Measurements from ENCODE around the gene KRTAP5-10.
"Not testable (repeated sequence)": the region's sequence is repeated elsewhere in the genome, so short reads cannot be mapped to it uniquely, and the experiment has no call there.

Gene KRTAP5-10, protein sequence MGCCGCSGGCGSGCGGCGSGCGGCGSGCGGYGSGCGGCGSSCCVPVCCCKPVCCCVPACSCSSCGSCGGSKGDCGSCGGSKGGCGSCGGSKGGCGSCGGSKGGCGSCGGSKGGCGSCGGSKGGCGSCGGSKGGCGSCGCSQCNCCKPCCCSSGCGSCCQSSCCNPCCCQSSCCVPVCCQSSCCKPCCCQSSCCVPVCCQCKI

DNA sequence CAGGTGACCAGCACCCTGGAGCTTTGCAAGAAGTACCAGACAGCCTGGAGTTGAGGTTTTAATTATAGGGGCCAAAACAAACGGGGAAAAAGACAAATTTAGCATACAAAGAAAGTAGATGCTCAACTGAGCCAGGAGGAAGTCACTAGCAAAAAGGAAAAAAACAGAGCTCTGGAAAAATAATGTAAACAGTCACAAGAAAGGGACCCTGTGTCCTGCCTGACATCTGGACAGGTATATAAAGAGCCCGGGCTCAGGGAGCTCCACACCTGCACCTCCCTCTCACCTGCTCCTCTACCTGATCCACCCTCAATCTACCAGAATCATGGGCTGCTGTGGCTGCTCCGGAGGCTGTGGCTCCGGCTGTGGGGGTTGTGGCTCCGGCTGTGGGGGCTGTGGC lies at the start of gene KRTAP5-10:
Gene KRTAP5-10, plus strand, starts transcription at position 301 of the 400 bp plus-strand sequence. Its CDS starts 25 bp downstream, at position 326.
- DNase-seq = no peak

- no peak for DNase-seq
Observed at GRCh38 chr11:71518506-71519471, 46.6 kb upstream of the KRTAP5-10 start.

DNA sequence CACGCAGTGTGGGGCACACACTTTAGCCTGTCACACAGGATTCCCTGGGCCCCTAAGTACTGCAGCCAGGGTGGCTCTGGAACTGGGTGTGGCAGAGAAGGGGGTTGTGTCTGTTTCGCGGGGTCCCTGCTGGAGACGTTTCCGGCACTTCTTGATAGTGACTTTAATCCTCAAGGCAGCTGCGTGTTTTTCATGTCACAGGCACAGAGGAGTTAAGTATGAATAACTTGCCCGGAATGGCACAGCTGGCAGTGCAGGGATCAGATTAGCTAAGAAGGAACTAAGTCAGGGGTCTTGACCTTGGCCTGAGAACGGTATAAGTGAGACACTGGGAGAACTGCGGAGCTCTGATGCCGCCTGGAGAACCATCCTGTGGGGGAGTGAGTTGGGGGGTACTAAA lies 45.8 kb upstream of the KRTAP5-10 start:
- no peak for DNase-seq

- no peak for DNase-seq
Observed at GRCh38 chr11:71525188-71525937, 40.0 kb upstream of the KRTAP5-10 start.

GRCh38 chr11:71525938-71526495 lies 39.3 kb upstream of the KRTAP5-10 start:
- no peak for DNase-seq

DNA sequence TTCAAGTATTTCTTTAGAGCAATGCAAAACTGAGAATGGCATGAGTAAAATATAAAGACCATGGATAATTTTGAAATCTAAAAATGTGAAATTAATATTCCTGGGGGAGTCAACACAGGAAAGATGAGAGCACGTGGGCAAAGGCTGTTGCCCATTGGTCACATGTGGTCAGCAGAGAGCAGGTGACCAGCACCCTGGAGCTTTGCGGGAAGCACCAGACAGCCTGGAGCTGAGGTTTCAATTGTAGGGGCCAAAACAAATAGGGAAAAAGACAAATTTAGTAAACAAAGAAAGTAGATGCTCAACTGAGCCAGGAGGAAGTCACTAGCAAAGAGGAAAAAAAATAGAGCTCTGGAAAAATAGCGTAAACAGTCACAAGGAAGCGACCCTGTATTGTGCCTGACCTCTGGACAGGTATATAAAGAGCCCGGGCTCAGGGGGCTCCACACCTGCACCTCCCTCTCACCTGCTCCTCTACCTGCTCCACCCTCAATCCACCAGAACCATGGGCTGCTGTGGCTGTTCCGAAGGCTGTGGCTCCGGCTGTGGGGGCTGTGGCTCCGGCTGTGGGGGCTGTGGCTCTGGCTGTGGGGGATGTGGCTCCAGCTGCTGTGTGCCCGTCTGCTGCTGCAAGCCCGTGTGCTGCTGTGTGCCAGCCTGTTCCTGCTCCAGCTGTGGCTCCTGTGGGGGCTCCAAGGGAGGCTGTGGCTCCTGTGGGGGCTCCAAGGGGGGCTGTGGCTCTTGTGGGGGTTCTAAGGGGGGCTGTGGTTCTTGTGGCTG lies 38.4 kb upstream of the KRTAP5-10 start, which contains the start of gene KRTAP5-7:
Gene KRTAP5-7, plus strand, starts transcription at position 472 of the 780 bp plus-strand sequence. Its CDS starts 34 bp downstream, at position 506.
- not testable (repeated sequence) for DNase-seq

GRCh38 chr11:71527576-71528210 lies 37.7 kb upstream of the KRTAP5-10 start:
- DNase-seq = no peak

DNA sequence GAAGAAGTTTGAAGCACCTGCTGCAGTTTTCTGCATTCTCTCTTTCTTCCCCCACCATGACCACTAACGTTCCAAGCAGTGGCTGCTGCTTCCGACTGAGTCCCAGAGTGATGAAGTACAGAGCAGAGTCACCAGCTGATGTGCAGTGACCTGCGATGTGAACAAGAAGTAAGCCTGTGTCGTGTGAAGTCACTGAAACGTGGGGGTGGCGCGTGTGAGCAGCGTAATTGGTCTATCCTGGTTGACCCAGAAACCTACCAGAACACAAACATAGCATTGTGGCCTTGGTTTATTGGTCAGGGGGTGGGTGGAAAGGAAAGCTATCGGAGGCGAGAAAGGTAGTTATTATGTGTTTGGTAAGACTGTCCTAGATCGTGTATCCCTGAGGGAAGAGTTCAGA lies 34.8 kb upstream of the KRTAP5-10 start:
- DNase-seq = no peak

DNA sequence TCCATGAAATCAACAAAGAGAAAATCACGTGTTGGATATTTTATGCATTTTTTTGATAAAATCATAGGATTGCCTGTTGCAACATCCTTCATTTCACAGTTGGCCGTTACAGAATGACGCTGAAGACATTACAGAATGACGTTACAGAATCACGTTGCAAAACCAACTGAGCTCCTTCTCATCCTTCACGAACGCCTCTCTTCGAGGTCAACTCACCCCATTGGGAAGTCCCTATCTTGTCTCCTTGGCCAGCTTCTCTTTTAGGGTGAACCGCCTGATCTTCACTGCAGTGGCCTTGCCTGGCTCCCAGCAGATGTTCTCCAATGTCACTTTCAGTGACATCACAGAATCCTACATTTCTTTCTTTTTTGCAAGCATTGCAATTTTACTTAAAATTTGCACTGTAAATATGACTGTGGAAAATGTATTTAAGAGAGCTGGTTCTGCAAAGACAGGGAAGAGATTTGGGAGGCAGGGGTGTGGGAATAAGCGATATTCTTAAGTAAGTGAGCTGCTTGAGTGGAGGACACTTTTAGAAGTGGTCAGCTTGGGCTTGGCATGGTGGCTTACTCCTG lies 33.2 kb upstream of the KRTAP5-10 start:
- DNase-seq = no peak

- DNase-seq = not testable (repeated sequence)
Observed at GRCh38 chr11:71534711-71535608, 30.4 kb upstream of the KRTAP5-10 start.

DNA sequence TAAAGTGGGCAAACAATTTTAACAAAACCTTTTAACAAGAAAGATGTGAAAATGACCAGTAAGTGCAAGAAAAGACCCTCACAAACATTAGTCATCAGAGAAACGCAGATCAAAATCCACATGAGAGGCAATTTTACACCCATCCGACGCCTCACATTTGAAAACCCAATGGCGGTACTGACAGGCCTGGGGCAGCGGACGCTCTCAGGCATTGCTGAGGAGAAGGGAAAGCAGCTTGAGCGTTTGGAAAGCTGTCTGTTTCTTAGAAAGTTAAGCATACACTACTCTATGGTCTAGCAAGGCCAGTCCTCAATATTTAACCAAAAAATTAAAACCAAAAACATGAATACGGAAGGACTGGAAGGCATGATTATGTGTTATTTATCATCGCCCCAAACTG lies 29.5 kb upstream of the KRTAP5-10 start:
- DNase-seq = no peak

- no peak for DNase-seq
Observed at GRCh38 chr11:71537537-71537936, 27.8 kb upstream of the KRTAP5-10 start.

DNA sequence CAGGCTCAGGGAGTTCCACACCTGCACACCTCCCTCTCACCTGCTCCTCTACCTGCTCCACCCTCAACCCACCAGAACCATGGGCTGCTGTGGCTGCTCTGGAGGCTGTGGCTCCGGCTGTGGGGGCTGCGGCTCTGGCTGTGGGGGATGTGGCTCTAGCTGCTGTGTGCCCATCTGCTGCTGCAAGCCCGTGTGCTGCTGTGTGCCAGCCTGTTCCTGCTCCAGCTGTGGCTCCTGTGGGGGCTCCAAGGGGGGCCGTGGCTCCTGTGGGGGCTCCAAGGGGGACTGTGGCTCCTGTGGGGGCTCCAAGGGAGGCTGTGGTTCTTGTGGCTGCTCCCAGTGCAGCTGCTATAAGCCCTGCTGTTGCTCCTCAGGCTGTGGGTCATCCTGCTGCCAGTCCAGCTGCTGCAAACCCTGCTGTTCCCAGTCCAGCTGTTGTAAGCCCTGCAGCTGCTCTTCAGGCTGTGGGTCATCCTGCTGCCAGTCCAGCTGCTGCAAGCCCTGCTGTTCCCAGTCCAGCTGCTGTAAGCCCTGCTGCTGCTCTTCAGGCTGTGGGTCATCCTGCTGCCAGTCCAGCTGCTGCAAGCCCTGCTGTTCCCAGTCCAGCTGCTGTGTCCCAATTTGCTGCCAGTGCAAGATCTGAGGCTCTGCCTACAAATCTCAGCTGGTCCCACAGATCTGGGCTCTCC lies 27.2 kb upstream of the KRTAP5-10 start, which contains the start of gene KRTAP5-8:
Gene KRTAP5-8, plus strand, starts transcription at position 49 of the 689 bp plus-strand sequence. Its CDS starts 31 bp downstream, at position 80.
- not testable (repeated sequence) for DNase-seq

DNA sequence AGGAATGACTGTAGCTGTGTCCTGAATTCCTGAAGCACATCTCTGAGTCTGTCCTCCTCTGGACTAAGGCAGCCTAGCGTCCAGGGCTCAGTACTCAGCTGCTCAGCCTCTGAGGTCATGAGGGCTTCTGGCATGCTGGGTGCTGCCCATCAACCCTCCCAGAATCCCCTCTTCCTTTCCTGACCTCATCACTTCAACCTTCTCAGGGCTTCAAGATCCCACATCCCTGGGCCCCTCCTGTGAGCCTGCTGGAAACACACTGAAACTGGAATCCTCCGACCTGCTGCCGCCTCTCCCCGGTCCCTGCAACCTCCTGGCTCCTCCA lies 26.7 kb upstream of the KRTAP5-10 start:
- no peak for DNase-seq

GRCh38 chr11:71539017-71539416 lies 26.3 kb upstream of the KRTAP5-10 start:
- DNase-seq = no peak

DNA sequence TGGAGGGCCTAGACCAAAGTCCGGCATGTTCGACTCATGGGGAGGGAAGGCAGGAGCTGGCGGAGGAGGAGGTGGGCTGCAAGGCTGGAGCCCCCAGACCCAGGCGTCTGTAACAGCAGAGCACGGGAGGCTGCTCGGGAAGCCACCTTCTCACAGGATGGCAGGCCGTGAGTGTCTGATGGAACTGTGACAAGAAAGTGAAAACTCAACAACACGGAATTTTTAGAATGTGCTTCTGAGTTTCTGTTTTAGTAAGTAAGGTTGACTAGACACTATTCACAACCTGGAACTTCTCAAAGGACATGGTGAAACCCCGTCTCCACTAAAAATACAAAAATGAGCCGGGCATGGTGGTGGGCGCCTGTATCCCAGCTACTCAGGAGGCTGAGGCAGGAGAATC lies 25.4 kb upstream of the KRTAP5-10 start:
- DNase-seq = not testable (repeated sequence)

- not testable (repeated sequence) for DNase-seq
Observed at GRCh38 chr11:71540521-71541304, 24.6 kb upstream of the KRTAP5-10 start.

GRCh38 chr11:71542382-71542781 lies 23.0 kb upstream of the KRTAP5-10 start:
- no peak for DNase-seq

Measured in T1000 (cell line).